ENCODE results near the gene TINAGL1. TPM values are rescaled to one million over a fixed set of nuclear protein-coding genes. Genes with fewer than 3 reads are reported as not detected.

TINAGL1 gene
- total RNA-seq, 1 experiment from 2014 or later, result 162 TPM

DNA sequence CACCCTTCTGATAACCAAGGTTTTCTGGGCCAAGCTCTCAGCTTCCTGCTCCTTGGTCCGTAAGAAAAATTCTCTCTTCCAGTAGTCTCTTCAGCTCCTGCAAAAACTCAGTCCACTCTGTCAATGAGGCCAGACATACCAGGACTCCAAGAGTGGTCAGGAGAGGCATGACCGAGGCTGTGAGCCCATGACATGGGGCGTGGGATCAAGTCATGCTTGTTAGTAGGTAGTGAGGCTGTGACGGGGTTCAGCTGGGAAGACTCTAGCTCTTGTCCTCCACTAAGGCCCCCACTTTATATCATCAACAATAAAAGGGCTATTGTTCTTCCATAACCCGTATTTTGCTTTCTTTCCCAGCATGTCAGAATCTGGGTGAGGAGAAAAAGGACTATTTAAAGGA is 31.0 kb downstream of the TINAGL1 start:
- Histone ChIP-seq H3K4me2 (no peak overlapping the region), H3K27me3 (ENCODE audit: insufficient read depth, low read depth) (no peaks in the 10 kb centered on the region), H3K4me1 (replicated peaks; ENCODE audit: insufficient read depth) (no peaks in the 10 kb centered on the region), H3K9me3 (ENCODE audit: insufficient read depth, low read depth) (no peaks in the 10 kb centered on the region), H3K36me3 (ENCODE audit: low read depth) (no peaks in the 10 kb centered on the region), H2AFZ (no peak overlapping the region), H4K20me1 (ENCODE audit: insufficient read depth) (no peaks in the 10 kb centered on the region), H3F3A (ENCODE audit: insufficient read depth, low read depth) (peaks cover 4% of the 10 kb centered on the region; the same call in 1 of the 2 replicates), H3K27ac (no peak overlapping the region), H3K4me3 (no peak overlapping the region), H3K9me2 (ENCODE audit: insufficient read depth) (no peaks in the 10 kb centered on the region), H3K79me2 (ENCODE audit: low read depth) (no peaks in the 10 kb centered on the region)
- no TSS peak for BruUV-seq (replicated peaks)
- no peak for DNase-seq
- TF ChIP-seq EZH2 (IDR thresholded peaks at IDR 0.05; ENCODE audit: low read depth), result no peak
- TF ChIP-seq, protein P1, sequence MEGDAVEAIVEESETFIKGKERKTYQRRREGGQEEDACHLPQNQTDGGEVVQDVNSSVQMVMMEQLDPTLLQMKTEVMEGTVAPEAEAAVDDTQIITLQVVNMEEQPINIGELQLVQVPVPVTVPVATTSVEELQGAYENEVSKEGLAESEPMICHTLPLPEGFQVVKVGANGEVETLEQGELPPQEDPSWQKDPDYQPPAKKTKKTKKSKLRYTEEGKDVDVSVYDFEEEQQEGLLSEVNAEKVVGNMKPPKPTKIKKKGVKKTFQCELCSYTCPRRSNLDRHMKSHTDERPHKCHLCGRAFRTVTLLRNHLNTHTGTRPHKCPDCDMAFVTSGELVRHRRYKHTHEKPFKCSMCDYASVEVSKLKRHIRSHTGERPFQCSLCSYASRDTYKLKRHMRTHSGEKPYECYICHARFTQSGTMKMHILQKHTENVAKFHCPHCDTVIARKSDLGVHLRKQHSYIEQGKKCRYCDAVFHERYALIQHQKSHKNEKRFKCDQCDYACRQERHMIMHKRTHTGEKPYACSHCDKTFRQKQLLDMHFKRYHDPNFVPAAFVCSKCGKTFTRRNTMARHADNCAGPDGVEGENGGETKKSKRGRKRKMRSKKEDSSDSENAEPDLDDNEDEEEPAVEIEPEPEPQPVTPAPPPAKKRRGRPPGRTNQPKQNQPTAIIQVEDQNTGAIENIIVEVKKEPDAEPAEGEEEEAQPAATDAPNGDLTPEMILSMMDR (conservative IDR thresholded peaks at IDR 0.05), result no peak
- ChIA-PET POLR2A (ENCODE audit: unreplicated experiment) (no interaction called here), CTCF (interaction anchor here (0.6 kb wide), 1 partner anchor 414 kb away, joined by 3 read pairs; no protein-coding TSS in a partner anchor)
- intact Hi-C loops (cut with micrococcal nuclease; ENCODE audit: unreplicated experiment), result no loop called here

- intact Hi-C loops (cut with micrococcal nuclease; ENCODE audit: unreplicated experiment), result no loop called here
- Histone ChIP-seq H3K9me3 (ENCODE audit: insufficient read depth, low read depth) (no peaks in the 10 kb centered on the region), H2AFZ (no peak overlapping the region), H4K20me1 (ENCODE audit: insufficient read depth) (no peaks in the 10 kb centered on the region), H3K27ac (no peak overlapping the region), H3F3A (ENCODE audit: insufficient read depth, low read depth) (peaks cover 8% of the 10 kb centered on the region; the same call in 1 of the 2 replicates), H3K4me2 (no peak overlapping the region), H3K9me2 (ENCODE audit: insufficient read depth) (no peaks in the 10 kb centered on the region), H3K36me3 (ENCODE audit: low read depth) (no peaks in the 10 kb centered on the region), H3K4me3 (no peak overlapping the region), H3K79me2 (ENCODE audit: low read depth) (no peaks in the 10 kb centered on the region), H3K4me1 (replicated peaks; ENCODE audit: insufficient read depth) (no peaks in the 10 kb centered on the region), H3K27me3 (ENCODE audit: insufficient read depth, low read depth) (no peaks in the 10 kb centered on the region)
- DNase-seq, result no peak
- no TSS peak for BruUV-seq (replicated peaks)
- CTCF ChIA-PET, result no interaction called here
- POLR2A ChIA-PET (ENCODE audit: unreplicated experiment), result no interaction called here
- TF ChIP-seq, protein P1 (conservative IDR thresholded peaks at IDR 0.05), result no peak
- TF ChIP-seq EZH2 (IDR thresholded peaks at IDR 0.05; ENCODE audit: low read depth), result no peak
Observed at GRCh38 chr1:31609514-31610118, 33.3 kb downstream of the TINAGL1 start.

- intact Hi-C loops (cut with micrococcal nuclease; ENCODE audit: unreplicated experiment), result no loop called here
- H3K9me2 ChIP-seq (ENCODE audit: insufficient read depth), result no peaks in the 10 kb centered on the region
- no peak overlapping the region for H3K27ac ChIP-seq
- CTCF ChIA-PET, result no interaction called here
- no peaks in the 10 kb centered on the region for H3K4me1 ChIP-seq (replicated peaks; ENCODE audit: insufficient read depth)
- H4K20me1 ChIP-seq (ENCODE audit: insufficient read depth), result no peaks in the 10 kb centered on the region
- no peak overlapping the region for H2AFZ ChIP-seq
- POLR2A ChIA-PET (ENCODE audit: unreplicated experiment), result no interaction called here
- H3K79me2 ChIP-seq (ENCODE audit: low read depth), result no peaks in the 10 kb centered on the region
- BruUV-seq (replicated peaks), result no TSS peak
- no peaks in the 10 kb centered on the region for H3K9me3 ChIP-seq (ENCODE audit: insufficient read depth, low read depth)
- no peak for DNase-seq
- H3K36me3 ChIP-seq (ENCODE audit: low read depth), result no peaks in the 10 kb centered on the region
- no peak overlapping the region for H3K4me2 ChIP-seq
- H3F3A ChIP-seq (ENCODE audit: insufficient read depth, low read depth), result peaks cover 8% of the 10 kb centered on the region; the same call in 1 of the 2 replicates
- H3K27me3 ChIP-seq (ENCODE audit: insufficient read depth, low read depth), result no peaks in the 10 kb centered on the region
- no peak overlapping the region for H3K4me3 ChIP-seq
- TF ChIP-seq EZH2 (IDR thresholded peaks at IDR 0.05; ENCODE audit: low read depth), result no peak
- TF ChIP-seq, protein P1 (conservative IDR thresholded peaks at IDR 0.05), result no peak
Observed at GRCh38 chr1:31614414-31615005, 38.2 kb downstream of the TINAGL1 start.
